Aorta (tissue), 5 donors: ENCODE results near the gene XRCC4. TPM values are rescaled to one million over a fixed set of nuclear protein-coding genes. Genes with fewer than 3 reads are reported as not detected.

Source experiments
- ATAC-seq: fragments of 200-7000 bp; cut with Tn5 transposase; one replicate; pipeline ENCODE4 v1.9.1; 2022; ENCODE audit warnings: moderate library complexity; ENCODE audit not compliant: low FRiP score
- DNase-seq, 2 donors: peaks; one replicate each; pipeline ENCODE4 v3.0.0-alpha.2; 2020
- H3K27ac ChIP-seq, 2 donors: one replicate each; pipeline ENCODE4 v1.5.1; 2013; ENCODE audit warnings: low read length in 2 of 2, mild to moderate bottlenecking in 2 of 2, moderate library complexity in 2 of 2, control low read depth in 1 of 2, inconsistent platforms in 1 of 2, low read depth in 1 of 2
- H3K27me3 ChIP-seq, 2 donors: one replicate each; pipeline ENCODE4 v1.6.1; 2013; ENCODE audit warnings: control low read depth in 1 of 2, low read length in 1 of 2, mild to moderate bottlenecking in 1 of 2, moderate library complexity in 1 of 2; ENCODE audit not compliant: insufficient read depth in 2 of 2, control insufficient read depth in 1 of 2
- H3K36me3 ChIP-seq, 2 donors: one replicate each; pipeline ENCODE4 v1.6.1; 2013; ENCODE audit warnings: control low read depth in 1 of 2, low read length in 1 of 2, mild to moderate bottlenecking in 1 of 2; ENCODE audit not compliant: insufficient read depth in 2 of 2, control insufficient read depth in 1 of 2
- H3K4me1 ChIP-seq, 2 donors: one replicate each; pipeline ENCODE4 v1.6.1; 2013; ENCODE audit warnings: low read length in 2 of 2, control low read depth in 1 of 2, mild to moderate bottlenecking in 1 of 2, moderate library complexity in 1 of 2; ENCODE audit not compliant: insufficient read depth in 2 of 2, control insufficient read depth in 1 of 2
- H3K4me3 ChIP-seq, 2 donors: one replicate each; pipeline ENCODE4 v1.5.1; 2013; ENCODE audit warnings: low read length in 2 of 2, control low read depth in 1 of 2, mild to moderate bottlenecking in 1 of 2
- H3K9me3 ChIP-seq: one replicate; pipeline ENCODE4 v1.6.1; 2013; ENCODE audit warnings: mild to moderate bottlenecking, low read length; ENCODE audit not compliant: control insufficient read depth
- WGBS, 2 donors: extraction: QIAGEN DNeasy Blood & Tissue Kit; methylation state at CpG; one replicate each; pipeline ENCODE4 v1.1.7; 2013; 5-methylcytosine and 5-hydroxymethylcytosine counted together
- intact Hi-C, 2 donors: fragments of 100-400 bp; cut with DNase I; formaldehyde crosslinking; loops; one replicate each; pipeline versions ENCODE4 v1.14.2 to v1.15.0; 2022
- polyA plus RNA-seq, 2 donors: library from polyadenylated mRNA; stranded (reverse); fragments of 200-250 nt; gene quantifications; one replicate each; pipeline ENCODE4 v1.2.3, GENCODE V29; 2013
- total RNA-seq, 2 donors: library from RNA; stranded (reverse); fragmentation: NEBNext Ultra II Directional; extraction: Animal tissue kit (Norgen Biotek cat#: 25700); gene quantifications; one replicate each; pipeline ENCODE4 v1.2.1, GENCODE V29; 2021
- donor health status: healthy with polysubstance abuse.
- donor health status: Bipolar disorder and iron deficiency.
- donor health status: DM: no; HTN: no; CAD: no.
- donor health status: DM: no; HTN: no; CAD: no.
- donor health status: DM: yes; HTN: yes; CAD: no.

XRCC4 gene
- total and polyA plus RNA-seq, 4 donors: 9.9 to 19.0 (median 11.8) TPM

GRCh38 chr5:83368319-83368718 is 291.0 kb downstream of the XRCC4 start:
- DNase-seq (no peak), ATAC-seq (no peak)
- Histone ChIP-seq H3K9me3 (no peaks in the 10 kb centered on the region), H3K4me1 (no peaks in the 10 kb centered on the region), H3K27ac (no peak overlapping the region), H3K27me3 (no peaks in the 10 kb centered on the region), H3K4me3 (no peak overlapping the region), H3K36me3 (no peaks in the 10 kb centered on the region)
- intact Hi-C loops: no loop called here
- 82 to 83% methylated on average over 5 of the region's 5 CpGs for WGBS, 2 donors

GRCh38 chr5:83368835-83369234 is 291.5 kb downstream of the XRCC4 start:
- H3K4me3 ChIP-seq: no peak overlapping the region
- H3K27me3 ChIP-seq: no peaks in the 10 kb centered on the region
- WGBS, 2 donors: 68 to 73% methylated on average over 3 of the region's 3 CpGs
- no peaks in the 10 kb centered on the region for H3K4me1 ChIP-seq
- H3K9me3 ChIP-seq: no peaks in the 10 kb centered on the region
- intact Hi-C loops: no loop called here
- DNase-seq: no peak
- ATAC-seq: no peak
- no peak overlapping the region for H3K27ac ChIP-seq
- no peaks in the 10 kb centered on the region for H3K36me3 ChIP-seq

- Histone ChIP-seq H3K27me3 (no peaks in the 10 kb centered on the region), H3K36me3 (no peaks in the 10 kb centered on the region), H3K4me1 (peaks cover 0 to 6% of the 10 kb centered on the region in 2 donors), H3K4me3 (no peak overlapping the region), H3K9me3 (no peaks in the 10 kb centered on the region), H3K27ac (no peak overlapping the region)
- no peak for DNase-seq
- WGBS, 2 donors: 43 to 72% methylated on average over 1 of the region's 1 CpG
- ATAC-seq: no peak
- intact Hi-C loops: no loop called here
These were observed 293.6 kb downstream of the XRCC4 start for GRCh38 chr5:83370957-83371356.

- no peak for ATAC-seq
- H3K36me3 ChIP-seq: no peaks in the 10 kb centered on the region
- intact Hi-C loops: no loop called here
- H3K9me3 ChIP-seq: no peaks in the 10 kb centered on the region
- WGBS, 2 donors: 92 to 99% methylated on average over 1 of the region's 1 CpG
- no peaks in the 10 kb centered on the region for H3K27me3 ChIP-seq
- H3K27ac ChIP-seq: no peak overlapping the region
- peaks cover 0 to 6% of the 10 kb centered on the region in 2 donors for H3K4me1 ChIP-seq
- H3K4me3 ChIP-seq: no peak overlapping the region
- no peak for DNase-seq
These were observed 294.4 kb downstream of the XRCC4 start for GRCh38 chr5:83371726-83372125.

GRCh38 chr5:83374547-83374946 is 297.2 kb downstream of the XRCC4 start:
- peak; percentile 37 for ATAC-seq
- H3K9me3 ChIP-seq: no peaks in the 10 kb centered on the region
- H3K27me3 ChIP-seq: no peaks in the 10 kb centered on the region
- no peak overlapping the region for H3K4me3 ChIP-seq
- peaks cover 0 to 6% of the 10 kb centered on the region in 2 donors for H3K4me1 ChIP-seq
- DNase-seq: no peak
- intact Hi-C loops: no loop called here
- no peak overlapping the region for H3K27ac ChIP-seq
- WGBS, 2 donors: 8 to 10% methylated on average over 2 of the region's 2 CpGs
- H3K36me3 ChIP-seq: no peaks in the 10 kb centered on the region

- Histone ChIP-seq H3K4me3 (no peak overlapping the region), H3K27ac (no peak overlapping the region), H3K27me3 (no peaks in the 10 kb centered on the region), H3K9me3 (no peaks in the 10 kb centered on the region), H3K36me3 (no peaks in the 10 kb centered on the region), H3K4me1 (peaks cover 0 to 6% of the 10 kb centered on the region in 2 donors)
- ATAC-seq: peak; percentile 20
- intact Hi-C loops: no loop called here
- 71 to 75% methylated on average over 3 of the region's 3 CpGs for WGBS, 2 donors
- no peak for DNase-seq
These were observed 297.9 kb downstream of the XRCC4 start for GRCh38 chr5:83375049-83375745.

GRCh38 chr5:83376461-83376860 is 299.1 kb downstream of the XRCC4 start:
- Histone ChIP-seq H3K4me1 (peaks cover 0 to 6% of the 10 kb centered on the region in 2 donors), H3K27ac (no peak overlapping the region), H3K9me3 (no peaks in the 10 kb centered on the region), H3K4me3 (no peak overlapping the region), H3K27me3 (no peaks in the 10 kb centered on the region), H3K36me3 (no peaks in the 10 kb centered on the region)
- DNase-seq: no peak
- WGBS, 2 donors: 79 to 86% methylated on average over 2 of the region's 2 CpGs
- intact Hi-C loops: no loop called here
- no peak for ATAC-seq

GRCh38 chr5:83377131-83377865 is 300.0 kb downstream of the XRCC4 start:
- no peaks in the 10 kb centered on the region for H3K36me3 ChIP-seq
- intact Hi-C loops: no loop called here
- peaks cover 0 to 6% of the 10 kb centered on the region in 2 donors for H3K4me1 ChIP-seq
- no peak overlapping the region for H3K4me3 ChIP-seq
- ATAC-seq (peak; percentile 66), DNase-seq (no peak)
- no peaks in the 10 kb centered on the region for H3K27me3 ChIP-seq
- WGBS, 2 donors: 54 to 57% methylated on average over 3 of the region's 3 CpGs
- H3K9me3 ChIP-seq: no peaks in the 10 kb centered on the region
- H3K27ac ChIP-seq: no peak overlapping the region
